Neural progenitor cell (in vitro differentiated cells): ENCODE data around the gene TSPAN15. TPM values are rescaled to one million over a fixed set of nuclear protein-coding genes. Genes with fewer than 3 reads are reported as not detected.

Source experiments
- DNase-seq: peaks from one replicate; pipeline ENCODE4 v3.0.0-alpha.2; 2016; ENCODE audit warnings: low spot score
- H2AFZ ChIP-seq: fragments of 200-600 bp; sonication (generic); replicated peaks from 2 replicates; pipeline ENCODE4 v1.6.1; 2016; ENCODE audit warnings: antibody characterized with exemption
- H3F3A ChIP-seq: fragments of 200-600 bp; sonication (generic); 2 replicates; pipeline ENCODE4 v1.6.1; 2016; ENCODE audit warnings: antibody characterized with exemption, low read depth
- H3K27ac ChIP-seq: fragments of 200-600 bp; sonication (generic); 2 replicates; pipeline ENCODE4 v1.5.1; 2016; ENCODE audit warnings: mild to moderate bottlenecking
- H3K27me3 ChIP-seq: fragments of 200-600 bp; sonication (generic); 2 replicates; pipeline ENCODE4 v1.6.1; 2016; ENCODE audit warnings: mild to moderate bottlenecking, moderate library complexity
- H3K36me3 ChIP-seq: fragments of 200-600 bp; sonication (generic); 2 replicates; pipeline ENCODE4 v1.5.1; 2016
- H3K4me1 ChIP-seq: fragments of 200-600 bp; sonication (generic); 2 replicates; pipeline ENCODE4 v1.6.1; 2016; ENCODE audit warnings: mixed run types
- H3K4me2 ChIP-seq: fragments of 200-600 bp; sonication (generic); 2 replicates; pipeline ENCODE4 v1.6.1; 2016
- H3K4me3 ChIP-seq: fragments of 200-600 bp; sonication (generic); 2 replicates; pipeline ENCODE4 v1.5.1; 2016
- H3K79me2 ChIP-seq: fragments of 200-600 bp; sonication (generic); 2 replicates; pipeline ENCODE4 v1.6.1; 2016; ENCODE audit warnings: low read depth
- H3K9ac ChIP-seq: fragments of 200-600 bp; sonication (generic); 2 replicates; pipeline ENCODE4 v1.6.1; 2016
- H3K9me3 ChIP-seq: fragments of 200-600 bp; sonication (generic); 2 replicates; pipeline ENCODE4 v1.5.1; 2016; ENCODE audit warnings: low read depth
- H4K20me1 ChIP-seq: fragments of 200-600 bp; sonication (generic); 2 replicates; pipeline ENCODE4 v1.6.1; 2016; ENCODE audit warnings: low read depth
- H3K27ac Mint-ChIP-seq: 3 replicates; pipeline ENCODE4 v1.8.0; 2021; ENCODE audit warnings: mixed read lengths
- H3K27me3 Mint-ChIP-seq: 2 replicates; pipeline ENCODE4 v1.8.0; 2022; ENCODE audit warnings: low read depth, mild to moderate bottlenecking, inconsistent platforms, moderate library complexity, mixed read lengths; ENCODE audit not compliant: insufficient read depth
- H3K36me3 Mint-ChIP-seq: 3 replicates; pipeline ENCODE4 v1.8.0; 2021; ENCODE audit warnings: mixed read lengths
- H3K4me1 Mint-ChIP-seq: 3 replicates; pipeline ENCODE4 v1.8.0; 2021; ENCODE audit warnings: mixed read lengths
- H3K4me3 Mint-ChIP-seq: 3 replicates; pipeline ENCODE4 v1.8.0; 2021; ENCODE audit warnings: mild to moderate bottlenecking, moderate library complexity, mixed read lengths
- H3K9me3 Mint-ChIP-seq: 3 replicates; pipeline ENCODE4 v1.8.0; 2020; ENCODE audit warnings: mixed read lengths
- CTCF ChIP-seq: fragments of 200-600 bp; sonication (generic); IDR thresholded peaks from 2 replicates; pipeline ENCODE4 v1.5.1; 2017; ENCODE audit warnings: antibody characterized with exemption, mild to moderate bottlenecking
- EZH2 ChIP-seq: fragments of 200-600 bp; sonication (generic); IDR thresholded peaks from 2 replicates; pipeline ENCODE4 v1.6.1; 2017; ENCODE audit warnings: antibody characterized with exemption, mild to moderate bottlenecking, moderate library complexity
- EZH2phosphoT487 ChIP-seq: fragments of 200-600 bp; sonication (generic); IDR thresholded peaks from 2 replicates; pipeline ENCODE4 v1.6.1; 2017; ENCODE audit warnings: antibody characterized with exemption
- total RNA-seq: library from RNA; depleted of rRNA; stranded (reverse); fragments of >200 nt; gene quantifications from 2 replicates; pipeline ENCODE4 v1.2.3, GENCODE V29; 2015; ENCODE audit warnings: low replicate concordance

TSPAN15 gene
- total RNA-seq, 1 donor from 2014 or later: 6.8 TPM

- Histone ChIP-seq H3K36me3 (no peaks in the 10 kb centered on the region), H3K4me1 (no peaks in the 10 kb centered on the region), H3K27me3 (peaks cover 61% of the 10 kb centered on the region), H3K27ac (no peak overlapping the region), H3K4me3 (no peak overlapping the region), H4K20me1 (no peaks in the 10 kb centered on the region), H3F3A (no peaks in the 10 kb centered on the region), H3K79me2 (no peaks in the 10 kb centered on the region), H2AFZ (no peak overlapping the region), H3K4me2 (no peak overlapping the region), H3K9ac (no peak overlapping the region), H3K9me3 (peaks cover 10% of the 10 kb centered on the region)
- no peak overlapping the region for H3K27ac Mint-ChIP-seq
- H3K9me3 Mint-ChIP-seq: peaks cover 37% of the 10 kb centered on the region
- H3K4me1 Mint-ChIP-seq: no peaks in the 10 kb centered on the region
- H3K36me3 Mint-ChIP-seq: no peaks in the 10 kb centered on the region
- H3K27me3 Mint-ChIP-seq: peaks cover 13% of the 10 kb centered on the region
- no peak for TF ChIP-seq EZH2phosphoT487
- no peak for TF ChIP-seq CTCF
- no peak for TF ChIP-seq EZH2
- no peak for DNase-seq
- H3K4me3 Mint-ChIP-seq: no peak overlapping the region
Measured at GRCh38 chr10:69549959-69550358, 98.7 kb downstream of the TSPAN15 start.

GRCh38 chr10:69552268-69552667, 101.0 kb downstream of the TSPAN15 start:
- no peak overlapping the region for H3K27ac ChIP-seq
- no peaks in the 10 kb centered on the region for H3K79me2 ChIP-seq
- Mint-ChIP-seq H3K27me3 (peaks cover 10% of the 10 kb centered on the region), H3K4me3 (no peak overlapping the region), H3K27ac (no peak overlapping the region), H3K4me1 (no peaks in the 10 kb centered on the region), H3K9me3 (peaks cover 27% of the 10 kb centered on the region), H3K36me3 (no peaks in the 10 kb centered on the region)
- DNase-seq: no peak
- no peaks in the 10 kb centered on the region for H4K20me1 ChIP-seq
- H3K4me2 ChIP-seq: no peak overlapping the region
- H3K9ac ChIP-seq: no peak overlapping the region
- H3K4me3 ChIP-seq: no peak overlapping the region
- H3F3A ChIP-seq: no peaks in the 10 kb centered on the region
- H3K4me1 ChIP-seq: no peaks in the 10 kb centered on the region
- H2AFZ ChIP-seq: no peak overlapping the region
- H3K27me3 ChIP-seq: peaks cover 61% of the 10 kb centered on the region
- H3K9me3 ChIP-seq: peaks cover 10% of the 10 kb centered on the region
- no peaks in the 10 kb centered on the region for H3K36me3 ChIP-seq
- no peak for TF ChIP-seq EZH2phosphoT487
- no peak for TF ChIP-seq EZH2

GRCh38 chr10:69553328-69553727, 102.1 kb downstream of the TSPAN15 start:
- Histone ChIP-seq H3K9me3 (peaks cover 10% of the 10 kb centered on the region), H3K9ac (no peak overlapping the region), H4K20me1 (no peaks in the 10 kb centered on the region), H3K27ac (no peak overlapping the region), H3K4me2 (no peak overlapping the region), H3K27me3 (peaks cover 59% of the 10 kb centered on the region), H3K4me1 (no peaks in the 10 kb centered on the region), H3K79me2 (no peaks in the 10 kb centered on the region), H3K4me3 (no peak overlapping the region), H3K36me3 (no peaks in the 10 kb centered on the region), H3F3A (no peaks in the 10 kb centered on the region), H2AFZ (no peak overlapping the region)
- no peak for DNase-seq
- no peak overlapping the region for H3K4me3 Mint-ChIP-seq
- H3K9me3 Mint-ChIP-seq: peaks cover 25% of the 10 kb centered on the region
- peaks cover 9% of the 10 kb centered on the region for H3K27me3 Mint-ChIP-seq
- TF ChIP-seq EZH2: no peak
- no peak for TF ChIP-seq CTCF
- TF ChIP-seq EZH2phosphoT487: no peak
- H3K36me3 Mint-ChIP-seq: no peaks in the 10 kb centered on the region
- no peak overlapping the region for H3K27ac Mint-ChIP-seq
- H3K4me1 Mint-ChIP-seq: no peaks in the 10 kb centered on the region

- Histone ChIP-seq H3K9ac (no peak overlapping the region), H3K27ac (no peak overlapping the region), H3K27me3 (peaks cover 54% of the 10 kb centered on the region), H3K9me3 (peaks cover 8% of the 10 kb centered on the region), H3K4me2 (no peak overlapping the region), H3K4me1 (peaks cover 8% of the 10 kb centered on the region), H3K4me3 (no peak overlapping the region), H3K79me2 (no peaks in the 10 kb centered on the region), H2AFZ (no peak overlapping the region), H3K36me3 (no peaks in the 10 kb centered on the region), H4K20me1 (peaks cover 10% of the 10 kb centered on the region), H3F3A (peaks cover 8% of the 10 kb centered on the region)
- peaks cover 15% of the 10 kb centered on the region for H3K9me3 Mint-ChIP-seq
- peak overlapping the region; percentile 18 for H3K4me3 Mint-ChIP-seq
- H3K4me1 Mint-ChIP-seq: peaks cover 7% of the 10 kb centered on the region
- H3K36me3 Mint-ChIP-seq: no peaks in the 10 kb centered on the region
- TF ChIP-seq CTCF (no peak), EZH2phosphoT487 (no peak), EZH2 (no peak)
- DNase-seq: no peak
- peak overlapping the region; percentile 65 for H3K27ac Mint-ChIP-seq
- H3K27me3 Mint-ChIP-seq: peaks cover 9% of the 10 kb centered on the region
Measured at GRCh38 chr10:69554611-69555010, 103.3 kb downstream of the TSPAN15 start.

Other genes starting within 250 kb of the TSPAN15 start
- 0.30 TPM in 1 of 2 replicates, not detected in the other for gene HKDC1, start 231.1 kb upstream of the TSPAN15 start, total RNA-seq
- 30.1 and 45.8 TPM in 2 replicates for gene HK1, start 173.0 kb upstream of the TSPAN15 start, total RNA-seq
- gene TACR2, start 34.5 kb upstream of the TSPAN15 start, total RNA-seq: not detected in 2 replicates
- not detected in 2 replicates for gene NEUROG3, start 122.0 kb downstream of the TSPAN15 start, total RNA-seq
- 2.6 and 4.6 TPM in 2 replicates for gene FAM241B, start 178.8 kb downstream of the TSPAN15 start, total RNA-seq